Measurements from ENCODE around the gene SOX12. TPM values are rescaled to one million over a fixed set of nuclear protein-coding genes. Genes with fewer than 3 reads are reported as not detected.

SOX12 gene
- total RNA-seq, 1 experiment from 2014 or later = 40.4 TPM

- no TSS peak for BruUV-seq (replicated peaks)
- POLR2A ChIA-PET = no interaction called here
- RAD21 ChIA-PET (ENCODE audit: low non-redundant PET in 1 of 2, low total read pairs in 2 of 2, uncharacterized antibody in 2 of 2, unreplicated experiment in 2 of 2) = no interaction called here
- Histone ChIP-seq H3K9ac (ENCODE audit: low read length) (peak overlapping the region; percentile 81), H3K9me3 (ENCODE audit: control insufficient read depth in 1 of 2, insufficient read depth in 1 of 2, low read depth in 1 of 2, low read length in 2 of 2) (no peaks in the 10 kb centered on the region), H2AFZ (ENCODE audit: low read depth, low read length, poor library complexity, severe bottlenecking) (no peak overlapping the region), H3K9me2 (ENCODE audit: insufficient read depth) (no peaks in the 10 kb centered on the region), H3K79me2 (ENCODE audit: insufficient read depth, low read length) (peaks cover 34% of the 10 kb centered on the region), H3K36me3 (ENCODE audit: control insufficient read depth in 1 of 2, insufficient read depth in 2 of 2, low read length in 2 of 2) (0 out of 4 replicates have a peak, but pooled peaks cover 0 to 3% of the 10 kb centered on the region in 2 experiments), H3K4me2 (ENCODE audit: low read length) (peak overlapping the region; percentile 90), H3K27me3 (ENCODE audit: insufficient read depth, low read length) (no peaks in the 10 kb centered on the region), H3K27ac (ENCODE audit: low read depth, low read length) (peak overlapping the region; percentile 99), H4K20me1 (ENCODE audit: insufficient read depth) (no peaks in the 10 kb centered on the region), H3K4me3 (replicated peaks in 1 of 2; ENCODE audit: low read depth in 1 of 2, low read length in 2 of 2) (peak overlapping the region; percentile 81 to 87), H3K4me1 (ENCODE audit: control insufficient read depth in 1 of 2, insufficient read depth in 2 of 2, low read length in 2 of 2) (peaks cover 11 to 63% of the 10 kb centered on the region in 2 experiments; a peak in 3 of 4 replicates)
- DNase-seq (ENCODE audit: low read depth, low spot score) (no peak), ATAC-seq (no peak)
- intact Hi-C loops (cut with micrococcal nuclease) = no loop called here
- CTCF ChIA-PET = no interaction called here
- TF ChIP-seq, protein P1, sequence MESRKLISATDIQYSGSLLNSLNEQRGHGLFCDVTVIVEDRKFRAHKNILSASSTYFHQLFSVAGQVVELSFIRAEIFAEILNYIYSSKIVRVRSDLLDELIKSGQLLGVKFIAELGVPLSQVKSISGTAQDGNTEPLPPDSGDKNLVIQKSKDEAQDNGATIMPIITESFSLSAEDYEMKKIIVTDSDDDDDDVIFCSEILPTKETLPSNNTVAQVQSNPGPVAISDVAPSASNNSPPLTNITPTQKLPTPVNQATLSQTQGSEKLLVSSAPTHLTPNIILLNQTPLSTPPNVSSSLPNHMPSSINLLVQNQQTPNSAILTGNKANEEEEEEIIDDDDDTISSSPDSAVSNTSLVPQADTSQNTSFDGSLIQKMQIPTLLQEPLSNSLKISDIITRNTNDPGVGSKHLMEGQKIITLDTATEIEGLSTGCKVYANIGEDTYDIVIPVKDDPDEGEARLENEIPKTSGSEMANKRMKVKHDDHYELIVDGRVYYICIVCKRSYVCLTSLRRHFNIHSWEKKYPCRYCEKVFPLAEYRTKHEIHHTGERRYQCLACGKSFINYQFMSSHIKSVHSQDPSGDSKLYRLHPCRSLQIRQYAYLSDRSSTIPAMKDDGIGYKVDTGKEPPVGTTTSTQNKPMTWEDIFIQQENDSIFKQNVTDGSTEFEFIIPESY (IDR thresholded peaks at IDR 0.05; ENCODE audit: extremely low read depth, insufficient replicate concordance, low read length) = no peak
- TF ChIP-seq POLR2AphosphoS5 (IDR thresholded peaks at IDR 0.05; ENCODE audit: low read depth, low read length) (peak; percentile 69; the same call in 1 of the 2 replicates), JUND (IDR thresholded peaks at IDR 0.05) (no peak), REST (IDR thresholded peaks at IDR 0.05; ENCODE audit: low read depth) (no peak)
- TF ChIP-seq, protein P2, sequence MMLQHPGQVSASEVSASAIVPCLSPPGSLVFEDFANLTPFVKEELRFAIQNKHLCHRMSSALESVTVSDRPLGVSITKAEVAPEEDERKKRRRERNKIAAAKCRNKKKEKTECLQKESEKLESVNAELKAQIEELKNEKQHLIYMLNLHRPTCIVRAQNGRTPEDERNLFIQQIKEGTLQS (IDR thresholded peaks at IDR 0.05) = no peak
Measured at GRCh38 chr20:326645-327185, 1.4 kb downstream of the SOX12 start.

Measured in HCT116 (cell line).